ENCODE data around the gene KIAA0930. TPM values are rescaled to one million over a fixed set of nuclear protein-coding genes. Genes with fewer than 3 reads are reported as not detected.

Gene KIAA0930
- total RNA-seq, 6 experiments from 2014 or later, result 24.5 to 57.9 (median 40.8) TPM

- Histone ChIP-seq H3K4me1 (no peaks in the 10 kb centered on the region), H3K9me3 (no peaks in the 10 kb centered on the region), H3K4me3 (no peak overlapping the region), H3K27ac (no peak overlapping the region), H3K27me3 (no peaks in the 10 kb centered on the region), H3K36me3 (peaks cover 0 to 23% (median 5%) of the 10 kb centered on the region in 4 donors)
- no CpG with 5 or more reads among the region's 40 CpGs for WGBS (ENCODE audit: insufficient coverage, low coverage, low lambda C conversion rate, missing lambda C conversion rate)
- TF ChIP-seq POLR2A (IDR thresholded peaks at IDR 0.05) (no peak), CTCF (IDR thresholded peaks at IDR 0.05) (no peak)
- DNase-seq (no peak), ATAC-seq (no peak)
- intact Hi-C loops (cut with DNase I), result no loop called here
These were observed 37.3 kb downstream of the KIAA0930 start for GRCh38 chr22:45203150-45203951.

GRCh38 chr22:45202333-45203149 lies 38.2 kb downstream of the KIAA0930 start:
- no peak for TF ChIP-seq CTCF (IDR thresholded peaks at IDR 0.05)
- 96% methylated on average over 4 of the region's 36 CpGs for WGBS (ENCODE audit: insufficient coverage, low coverage, low lambda C conversion rate, missing lambda C conversion rate)
- ATAC-seq (no peak), DNase-seq (peak in 1 of 3 donors; percentile 47)
- Histone ChIP-seq H3K4me3 (no peak overlapping the region), H3K36me3 (peaks cover 0 to 27% (median 6%) of the 10 kb centered on the region in 4 donors), H3K27ac (no peak overlapping the region), H3K27me3 (no peaks in the 10 kb centered on the region), H3K4me1 (no peaks in the 10 kb centered on the region), H3K9me3 (no peaks in the 10 kb centered on the region)
- intact Hi-C loops (cut with DNase I), result no loop called here

GRCh38 chr22:45201678-45202332 lies 38.9 kb downstream of the KIAA0930 start:
- Histone ChIP-seq H3K4me3 (no peak overlapping the region), H3K36me3 (peaks cover 0 to 35% (median 7%) of the 10 kb centered on the region in 4 donors), H3K9me3 (no peaks in the 10 kb centered on the region), H3K4me1 (no peaks in the 10 kb centered on the region), H3K27ac (no peak overlapping the region), H3K27me3 (no peaks in the 10 kb centered on the region)
- intact Hi-C loops (cut with DNase I), result no loop called here
- no peak for ATAC-seq
- TF ChIP-seq CTCF (IDR thresholded peaks at IDR 0.05), result no peak
- TF ChIP-seq POLR2A (IDR thresholded peaks at IDR 0.05), result no peak
- no peak for DNase-seq
- 43% methylated on average over 7 of the region's 9 CpGs for WGBS (ENCODE audit: insufficient coverage, low coverage, low lambda C conversion rate, missing lambda C conversion rate)

GRCh38 chr22:45200860-45201511 lies 39.7 kb downstream of the KIAA0930 start:
- Histone ChIP-seq H3K27ac (no peak overlapping the region), H3K36me3 (peaks cover 0 to 43% (median 7%) of the 10 kb centered on the region in 4 donors), H3K27me3 (no peaks in the 10 kb centered on the region), H3K9me3 (no peaks in the 10 kb centered on the region), H3K4me1 (no peaks in the 10 kb centered on the region), H3K4me3 (no peak overlapping the region)
- intact Hi-C loops (cut with DNase I), result no loop called here
- TF ChIP-seq POLR2A (IDR thresholded peaks at IDR 0.05), result no peak
- no peak for TF ChIP-seq CTCF (IDR thresholded peaks at IDR 0.05)
- DNase-seq, result no peak
- ATAC-seq, result no peak
- WGBS (ENCODE audit: insufficient coverage, low coverage, low lambda C conversion rate, missing lambda C conversion rate), result no CpG with 5 or more reads among the region's 18 CpGs

All from right lobe of liver (tissue), 6 donors.